Lower lobe of right lung (tissue), 2 donors: ENCODE results near the gene MRPL4. TPM values are rescaled to one million over a fixed set of nuclear protein-coding genes. Genes with fewer than 3 reads are reported as not detected.
A peak's percentile ranks its signal among the peaks of the same experiment; 100 is the strongest.
"Not testable (repeated sequence)": the region's sequence is repeated elsewhere in the genome, so short reads cannot be mapped to it uniquely, and the experiment has no call there.

ENCODE experiments used
- ATAC-seq, 2 donors: fragments of 200-7000 bp; cut with Tn5 transposase; one replicate each; pipeline ENCODE4 v1.9.1; 2020 to 2022; ENCODE audit warnings: mild to moderate bottlenecking in 2 of 2, moderate library complexity in 2 of 2
- DNase-seq: peaks from one replicate; pipeline ENCODE4 v3.0.0-alpha.2; 2020
- H3K27ac ChIP-seq: fragments of 200-600 bp; one replicate; pipeline ENCODE4 v1.8.0; 2022
- H3K27me3 ChIP-seq: fragments of 200-600 bp; one replicate; pipeline ENCODE4 v1.8.0; 2022; ENCODE audit warnings: low read depth
- H3K36me3 ChIP-seq: fragments of 200-600 bp; one replicate; pipeline ENCODE4 v1.8.0; 2022; ENCODE audit warnings: mild to moderate bottlenecking
- H3K4me1 ChIP-seq: fragments of 200-600 bp; one replicate; pipeline ENCODE4 v1.8.0; 2022
- H3K4me3 ChIP-seq: fragments of 200-600 bp; one replicate; pipeline ENCODE4 v1.8.0; 2022; ENCODE audit warnings: mild to moderate bottlenecking
- H3K9me3 ChIP-seq: fragments of 200-600 bp; one replicate; pipeline ENCODE4 v1.8.0; 2022
- CTCF ChIP-seq: fragments of 200-600 bp; IDR thresholded peaks from one replicate; pipeline ENCODE4 v1.8.0; 2022; ENCODE audit warnings: antibody characterized with exemption, mild to moderate bottlenecking
- intact Hi-C: fragments of 100-400 bp; cut with DNase I; formaldehyde crosslinking; loops from one replicate; pipeline ENCODE4 v1.11.0; 2022
- total RNA-seq: library from RNA; stranded (reverse); fragmentation: NEBNext Ultra II Directional; extraction: Animal tissue kit (Norgen Biotek cat#: 25700); gene quantifications from one replicate; pipeline ENCODE4 v1.2.1, GENCODE V29; 2021
- donor health status: DM: no; HTN: yes; CAD: no; lungs with severe emphysema.

MRPL4 gene
- total RNA-seq, 1 donor from 2014 or later = 40.3 TPM

- TF ChIP-seq CTCF = no peak
- intact Hi-C loops = loop anchor here (5.0 kb wide), 1 partner anchor 113 kb away; no protein-coding TSS in a partner anchor
- no peaks in the 10 kb centered on the region for H3K9me3 ChIP-seq
- no peak for ATAC-seq
- no peak for DNase-seq
- peak overlapping the region; percentile 86 for H3K4me3 ChIP-seq
- H3K27me3 ChIP-seq = no peaks in the 10 kb centered on the region
- peak overlapping the region; percentile 60 for H3K27ac ChIP-seq
- H3K4me1 ChIP-seq = peaks cover 80% of the 10 kb centered on the region
- peaks cover 54% of the 10 kb centered on the region for H3K36me3 ChIP-seq
Measured at GRCh38 chr19:10274589-10274988, 22.6 kb downstream of the MRPL4 start.

DNA sequence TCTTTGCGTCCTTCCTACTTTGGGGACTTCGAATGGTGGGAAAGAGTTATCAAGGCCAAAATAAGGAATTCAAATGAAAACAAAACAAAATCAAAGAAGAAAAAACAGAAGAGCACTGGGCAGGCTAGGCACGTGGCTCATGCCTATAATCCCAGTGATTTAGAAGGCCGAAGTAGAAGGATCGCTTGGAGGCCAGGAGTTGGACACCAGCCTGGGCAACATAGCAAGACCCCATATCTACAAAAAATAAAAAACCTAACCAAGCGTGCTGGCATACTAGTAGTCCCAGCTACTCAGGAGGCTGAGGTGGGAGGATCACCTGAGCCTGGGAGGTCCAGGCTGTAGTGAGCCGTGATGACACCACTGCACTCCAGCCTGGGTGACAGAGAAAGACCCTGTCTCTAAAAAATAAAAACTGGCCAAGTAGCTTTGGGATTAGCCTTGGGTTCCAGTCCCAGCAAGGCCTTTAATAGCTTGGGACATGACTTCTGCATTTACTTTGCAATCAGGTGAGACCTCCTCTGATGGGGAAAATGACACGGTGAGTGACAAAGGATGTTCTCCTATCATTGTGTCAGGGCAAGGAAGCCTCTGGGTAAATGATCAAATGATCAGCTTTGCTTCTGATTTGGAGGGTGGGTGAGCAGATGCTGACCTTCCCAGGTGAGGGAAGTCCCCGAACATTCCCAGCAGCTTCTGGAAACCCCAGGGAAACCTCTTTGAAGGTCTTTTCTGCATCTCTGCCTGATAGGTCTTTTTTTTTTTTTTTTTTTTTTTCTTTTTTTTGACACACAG lies 26.0 kb downstream of the MRPL4 start:
- DNase-seq = no peak
- Histone ChIP-seq H3K9me3 (no peaks in the 10 kb centered on the region), H3K36me3 (peaks cover 86% of the 10 kb centered on the region), H3K27ac (peak overlapping the region; percentile 33), H3K4me3 (no peak overlapping the region), H3K27me3 (no peaks in the 10 kb centered on the region), H3K4me1 (peaks cover 59% of the 10 kb centered on the region)
- intact Hi-C loops = no loop called here
- TF ChIP-seq CTCF = no peak
- no peak for ATAC-seq

DNA sequence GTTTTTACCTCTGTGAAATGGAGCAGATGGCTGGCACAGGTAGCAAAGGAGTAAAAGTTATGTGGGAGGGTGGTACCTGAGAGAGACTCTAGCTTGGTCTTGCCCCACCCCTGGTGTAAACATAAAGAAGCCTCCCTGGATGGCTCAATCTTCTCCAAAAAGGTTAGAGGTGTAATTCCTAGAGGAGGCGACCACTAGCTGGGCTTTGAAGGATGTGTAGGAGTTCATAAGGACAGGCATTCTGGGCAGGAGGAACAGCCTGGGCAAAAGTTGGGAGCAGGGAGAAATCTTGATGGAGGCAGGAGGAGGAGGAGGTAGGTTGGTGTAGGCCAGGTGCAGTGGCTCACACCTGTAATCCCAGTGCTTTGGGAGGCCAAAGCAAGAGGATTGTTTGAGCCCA lies 26.9 kb downstream of the MRPL4 start:
- Histone ChIP-seq H3K4me3 (no peak overlapping the region), H3K36me3 (peaks cover 95% of the 10 kb centered on the region), H3K27ac (peak overlapping the region; percentile 46), H3K4me1 (peaks cover 58% of the 10 kb centered on the region), H3K27me3 (no peaks in the 10 kb centered on the region), H3K9me3 (no peaks in the 10 kb centered on the region)
- no peak for TF ChIP-seq CTCF
- DNase-seq (no peak), ATAC-seq (no peak)
- intact Hi-C loops = no loop called here

DNA sequence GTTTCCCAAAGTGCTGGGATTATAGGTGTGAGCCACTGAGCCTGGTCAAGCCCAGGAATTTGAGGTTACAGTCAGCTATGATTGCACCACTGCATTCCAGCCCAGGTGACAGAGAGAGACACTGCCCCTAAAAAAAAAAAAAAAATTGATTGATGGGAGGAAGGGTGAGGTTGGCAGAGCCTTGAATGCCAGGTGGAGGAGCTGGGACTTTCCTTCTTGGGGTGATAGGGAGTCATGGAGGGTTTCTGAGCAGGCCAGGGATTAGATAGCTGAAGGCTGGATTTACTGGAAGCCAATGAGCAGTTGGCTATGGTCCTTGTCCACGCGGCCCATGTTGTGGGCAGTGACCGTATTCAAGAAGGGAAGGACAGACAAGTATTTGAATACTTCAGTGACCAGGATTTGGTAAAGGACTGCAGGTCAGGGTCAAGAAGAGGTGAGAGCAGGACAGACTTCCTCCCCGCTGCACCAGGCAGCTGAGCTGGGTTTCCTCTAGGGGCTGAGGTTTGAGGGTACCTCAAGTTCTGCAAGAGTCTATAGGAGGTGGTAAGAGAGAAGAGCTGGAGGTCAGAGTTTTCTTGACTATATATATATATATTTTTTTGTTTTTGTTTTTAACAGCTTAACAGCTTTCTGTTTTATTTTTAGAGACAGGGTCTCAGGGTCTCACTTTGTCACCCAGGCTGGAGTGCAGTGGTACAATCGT lies 27.9 kb downstream of the MRPL4 start:
- TF ChIP-seq CTCF = no peak
- no peak for DNase-seq
- peaks cover 58% of the 10 kb centered on the region for H3K4me1 ChIP-seq
- no peak overlapping the region for H3K27ac ChIP-seq
- intact Hi-C loops = no loop called here
- H3K36me3 ChIP-seq = peaks cover 98% of the 10 kb centered on the region
- ATAC-seq = peak in 1 of 2 donors; percentile 1
- H3K27me3 ChIP-seq = no peaks in the 10 kb centered on the region
- no peaks in the 10 kb centered on the region for H3K9me3 ChIP-seq
- no peak overlapping the region for H3K4me3 ChIP-seq

DNA sequence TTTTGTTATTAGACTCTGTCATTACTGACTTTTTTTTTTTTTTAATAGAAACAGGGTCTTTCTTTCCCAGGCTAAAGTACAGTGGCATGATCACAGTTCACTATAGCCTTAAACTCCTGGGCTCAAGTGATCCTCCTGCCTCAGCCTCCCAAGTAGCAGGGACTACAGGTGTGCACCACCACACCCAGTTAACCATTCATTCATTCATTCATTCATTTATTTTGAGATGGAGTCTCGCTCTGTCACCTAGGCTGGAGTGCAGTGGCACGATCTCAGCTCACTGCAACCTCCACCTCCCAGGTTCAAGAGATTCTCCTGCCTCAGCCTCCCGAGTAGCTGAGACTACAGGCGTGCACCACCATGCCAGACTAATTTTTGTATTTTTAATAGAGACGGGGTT lies 30.0 kb downstream of the MRPL4 start:
- H3K27me3 ChIP-seq, ATAC-seq, intact Hi-C loops, DNase-seq, H3K9me3 ChIP-seq, H3K4me3 ChIP-seq: not testable (repeated sequence)
- Histone ChIP-seq H3K4me1 (peaks cover 68% of the 10 kb centered on the region), H3K36me3 (peaks cover 90% of the 10 kb centered on the region), H3K27ac (peak overlapping the region; percentile 11)
